ENCODE measurements around the gene IL23A.

IL23A gene

GRCh38 chr12:56361487-56362129 lies 22.9 kb downstream of the IL23A start:
- no peak for DNase-seq (ENCODE audit: low spot score)

GRCh38 chr12:56362130-56363059 lies 23.7 kb downstream of the IL23A start, which contains the start of gene APOF:
TSS of gene APOF (minus strand) at chr12:56362857. CDS start at chr12:56362745, 112 bp downstream.
- no peak for DNase-seq (ENCODE audit: low spot score)

- no peak for DNase-seq (ENCODE audit: low spot score)
Observed at GRCh38 chr12:56366948-56367347, 28.3 kb downstream of the IL23A start.

- no peak for DNase-seq (ENCODE audit: low spot score)
Observed at GRCh38 chr12:56373515-56373914, 34.8 kb downstream of the IL23A start.

GRCh38 chr12:56374726-56375597 lies 36.3 kb downstream of the IL23A start:
- no peak for DNase-seq (ENCODE audit: low spot score)

GRCh38 chr12:56375598-56376434 lies 37.1 kb downstream of the IL23A start:
- DNase-seq (ENCODE audit: low spot score) = no peak

- DNase-seq (ENCODE audit: low spot score) = peak; percentile 44
Observed at GRCh38 chr12:56377310-56377988, 38.8 kb downstream of the IL23A start.

GRCh38 chr12:56377989-56378316 lies 39.3 kb downstream of the IL23A start:
- DNase-seq (ENCODE audit: low spot score) = no peak

- DNase-seq (ENCODE audit: low spot score) = no peak
Observed at GRCh38 chr12:56382611-56383010, 43.9 kb downstream of the IL23A start.

- no peak for DNase-seq (ENCODE audit: low spot score)
Observed at GRCh38 chr12:56385873-56386272, 47.2 kb downstream of the IL23A start.

GRCh38 chr12:56387152-56387736 lies 48.6 kb downstream of the IL23A start:
- DNase-seq (ENCODE audit: low spot score) = no peak

- no peak for DNase-seq (ENCODE audit: low spot score)
Observed at GRCh38 chr12:56389412-56389811, 50.7 kb downstream of the IL23A start.

Measured in hematopoietic multipotent progenitor cell treated with erythropoietin and hydrocortisone succinate and interleukin-3 and kit ligand, for 15 days (in vitro differentiated cells).